Measurements from ENCODE around the gene BMF.
A peak's percentile ranks its signal among the peaks of the same experiment; 100 is the strongest.

The BMF gene

DNA sequence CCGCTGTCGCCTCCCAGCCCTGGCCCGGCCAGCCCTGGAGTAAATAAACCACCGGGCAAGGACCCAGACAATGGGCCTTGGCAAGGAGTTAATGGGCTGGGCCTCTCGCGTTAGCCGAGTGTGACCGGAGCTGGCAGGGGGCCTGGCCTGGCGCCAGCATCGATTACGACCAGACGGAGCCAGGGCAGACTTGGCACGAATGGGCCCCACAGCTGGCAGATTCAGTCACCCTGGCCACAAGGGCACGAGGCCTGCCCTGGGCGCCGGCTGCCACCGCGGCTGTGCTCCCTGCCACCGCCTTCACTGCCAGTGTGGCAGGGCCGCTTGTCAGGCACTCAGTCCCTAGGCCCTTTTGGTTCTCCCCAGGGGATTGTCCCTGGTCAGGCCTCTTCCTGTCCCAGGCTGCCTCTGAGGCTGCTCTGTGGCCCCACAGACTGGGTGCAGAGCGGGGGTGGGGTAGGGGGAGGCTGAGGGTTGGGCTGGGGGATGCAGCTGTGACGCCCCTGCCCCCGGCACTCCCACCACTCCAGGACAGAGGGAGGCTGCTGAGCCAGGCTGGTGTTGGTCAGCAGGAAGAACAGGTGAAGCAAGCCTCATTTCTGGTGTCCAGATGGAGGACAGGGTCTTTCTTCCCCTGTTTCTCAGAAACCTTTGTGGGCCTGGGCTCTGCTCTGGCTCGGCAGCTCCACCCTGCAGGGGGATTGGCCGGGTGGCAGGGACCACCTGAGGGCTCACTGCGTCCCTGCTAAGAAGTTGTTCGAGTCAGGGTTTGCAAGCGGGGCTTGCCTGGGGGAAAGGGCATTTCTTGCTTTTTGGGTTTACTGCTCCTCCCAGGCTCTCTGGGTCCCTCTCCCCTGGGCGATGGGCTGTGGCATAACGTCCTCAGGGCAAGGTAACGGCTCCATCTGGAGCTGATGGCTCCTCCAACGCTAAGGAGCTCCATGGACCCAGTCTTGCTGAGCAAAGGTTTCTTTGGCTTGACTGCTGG is 39.2 kb downstream of the BMF start:
- TF ChIP-seq GATA3 (IDR thresholded peaks at IDR 0.05; ENCODE audit: low read depth, low read length) (no peak), GATA2 (IDR thresholded peaks at IDR 0.05; ENCODE audit: low read depth, low read length) (peak; percentile 55; the same call in 1 of the 2 replicates)

- no peak for TF ChIP-seq GATA3 (IDR thresholded peaks at IDR 0.05; ENCODE audit: low read depth, low read length)
- TF ChIP-seq GATA2 (IDR thresholded peaks at IDR 0.05; ENCODE audit: low read depth, low read length) = no peak
Measured at GRCh38 chr15:40067921-40068624, 40.6 kb downstream of the BMF start.

DNA sequence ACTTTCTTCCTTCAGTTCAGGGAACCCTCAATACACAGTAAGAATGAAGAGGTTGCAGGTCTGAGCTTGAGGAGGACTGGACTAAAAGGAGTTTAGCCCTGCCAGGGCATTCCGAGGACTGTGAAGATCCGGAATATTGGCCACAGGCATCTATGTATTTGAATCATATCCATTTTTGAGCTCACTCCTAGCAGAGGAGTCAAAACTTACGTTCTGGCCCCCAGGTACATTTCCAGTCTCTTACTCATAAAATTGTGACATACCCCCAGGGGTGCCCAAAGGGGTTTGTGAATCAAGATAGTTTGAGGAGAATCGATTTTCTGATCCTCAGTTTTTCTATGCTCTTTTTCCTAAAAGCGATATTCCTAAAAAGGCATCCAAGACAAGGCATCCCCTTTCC is 42.1 kb downstream of the BMF start:
- no peak for TF ChIP-seq GATA3 (IDR thresholded peaks at IDR 0.05; ENCODE audit: low read depth, low read length)
- TF ChIP-seq GATA2 (IDR thresholded peaks at IDR 0.05; ENCODE audit: low read depth, low read length) = no peak

- TF ChIP-seq GATA3 (IDR thresholded peaks at IDR 0.05; ENCODE audit: low read depth, low read length) = no peak
- TF ChIP-seq GATA2 (IDR thresholded peaks at IDR 0.05; ENCODE audit: low read depth, low read length) = no peak
Measured at GRCh38 chr15:40065166-40065565, 43.5 kb downstream of the BMF start.

GRCh38 chr15:40064231-40064894 is 44.3 kb downstream of the BMF start:
- no peak for TF ChIP-seq GATA3 (IDR thresholded peaks at IDR 0.05; ENCODE audit: low read depth, low read length)
- no peak for TF ChIP-seq GATA2 (IDR thresholded peaks at IDR 0.05; ENCODE audit: low read depth, low read length)

DNA sequence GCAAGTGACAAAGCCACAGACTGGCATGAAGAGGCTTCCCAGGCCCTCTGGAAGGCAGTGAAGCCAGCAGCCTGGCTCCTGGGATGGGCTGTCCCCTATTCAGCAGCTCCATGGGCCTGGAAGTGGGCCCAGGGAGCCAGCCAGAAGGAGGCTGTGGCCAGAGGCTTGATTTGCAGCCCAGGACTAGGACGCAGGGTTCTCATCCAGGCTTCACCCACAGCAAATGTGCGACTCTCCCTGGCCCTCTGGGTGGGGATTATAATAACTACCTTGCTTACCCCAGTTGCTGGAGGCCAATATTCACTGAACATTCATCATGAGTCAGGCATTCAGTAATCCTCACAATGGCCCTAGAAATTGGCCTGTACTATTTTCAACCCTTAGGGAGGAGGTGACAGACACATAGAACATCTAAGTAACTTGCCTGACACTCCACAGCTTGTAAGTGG is 45.1 kb downstream of the BMF start:
- TF ChIP-seq GATA2 (IDR thresholded peaks at IDR 0.05; ENCODE audit: low read depth, low read length) = no peak
- no peak for TF ChIP-seq GATA3 (IDR thresholded peaks at IDR 0.05; ENCODE audit: low read depth, low read length)

GRCh38 chr15:40062816-40063562 is 45.7 kb downstream of the BMF start:
- TF ChIP-seq GATA2 (IDR thresholded peaks at IDR 0.05; ENCODE audit: low read depth, low read length) (no peak), GATA3 (IDR thresholded peaks at IDR 0.05; ENCODE audit: low read depth, low read length) (no peak)

GRCh38 chr15:40061212-40061901 is 47.3 kb downstream of the BMF start:
- TF ChIP-seq GATA3 (IDR thresholded peaks at IDR 0.05; ENCODE audit: low read depth, low read length) = no peak
- no peak for TF ChIP-seq GATA2 (IDR thresholded peaks at IDR 0.05; ENCODE audit: low read depth, low read length)

DNA sequence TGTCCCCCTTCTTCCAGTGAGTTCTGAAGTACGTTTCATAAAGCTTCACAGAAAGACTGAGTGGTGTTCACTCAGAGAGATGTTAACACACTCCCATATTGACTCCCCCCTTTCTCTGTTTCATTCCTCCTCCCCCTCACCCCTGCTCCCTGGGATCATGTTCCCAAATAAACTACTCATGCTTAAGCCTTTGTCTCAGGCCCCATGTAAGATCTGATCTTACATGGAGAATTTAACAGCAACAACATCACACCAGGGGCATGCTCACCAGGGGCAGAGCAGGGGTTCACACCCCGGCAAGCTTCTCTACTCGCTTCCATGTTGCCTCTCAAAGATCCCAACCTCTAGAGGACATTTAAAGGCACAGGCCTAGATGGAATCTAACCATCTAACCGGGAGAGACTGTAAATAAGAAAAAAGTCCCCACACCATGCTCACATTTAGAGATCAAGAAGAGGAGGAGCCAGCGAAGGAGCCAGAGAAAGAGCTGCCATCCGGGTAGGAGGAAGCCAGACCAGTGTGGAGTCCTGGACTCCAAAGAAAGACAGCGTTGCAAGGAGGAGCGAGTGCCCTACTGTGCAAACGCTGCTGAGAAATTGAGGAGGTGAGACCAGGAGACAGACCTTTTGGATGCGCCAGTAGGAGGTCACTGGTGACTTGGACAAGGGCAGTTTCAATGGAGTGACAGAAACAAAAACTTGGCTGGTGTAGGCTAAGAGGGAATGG is 48.3 kb downstream of the BMF start:
- no peak for TF ChIP-seq GATA2 (IDR thresholded peaks at IDR 0.05; ENCODE audit: low read depth, low read length)
- TF ChIP-seq GATA3 (IDR thresholded peaks at IDR 0.05; ENCODE audit: low read depth, low read length) = no peak

DNA sequence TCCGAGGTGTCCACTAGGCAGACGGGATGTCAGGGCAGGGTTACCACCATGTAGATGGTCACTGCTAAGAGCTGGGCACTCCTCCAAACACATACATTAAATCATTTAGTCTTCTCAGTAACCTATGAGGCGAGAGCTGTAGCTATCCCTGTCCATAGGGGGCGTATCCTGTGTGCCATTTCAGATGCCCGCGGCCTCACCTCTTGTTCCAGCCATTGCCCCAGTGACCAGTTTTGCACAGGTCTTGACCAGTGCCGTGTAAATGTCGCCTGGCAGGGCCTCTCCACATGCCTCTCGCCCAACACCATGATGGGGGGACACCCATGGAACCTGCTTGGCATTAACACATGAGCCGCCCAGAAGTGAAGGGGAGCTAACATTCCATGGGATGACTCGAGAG is 48.9 kb downstream of the BMF start:
- TF ChIP-seq GATA3 (IDR thresholded peaks at IDR 0.05; ENCODE audit: low read depth, low read length) (no peak), GATA2 (IDR thresholded peaks at IDR 0.05; ENCODE audit: low read depth, low read length) (no peak)

GRCh38 chr15:40058476-40059140 is 50.1 kb downstream of the BMF start:
- no peak for TF ChIP-seq GATA3 (IDR thresholded peaks at IDR 0.05; ENCODE audit: low read depth, low read length)
- TF ChIP-seq GATA2 (IDR thresholded peaks at IDR 0.05; ENCODE audit: low read depth, low read length) = no peak
